B cell (primary cell): ENCODE results near the gene CLCNKA. TPM values are rescaled to one million over a fixed set of nuclear protein-coding genes. Genes with fewer than 3 reads are reported as not detected.

Experiments used
- ATAC-seq: fragments of 200-7000 bp; cut with Tn5 transposase; one replicate; pipeline ENCODE4 v1.10.0; 2021; ENCODE audit warnings: low read depth, mild to moderate bottlenecking, moderate number of reproducible peaks, moderate library complexity
- CTCF ChIA-PET: fragments of 350-600 bp; sonication (Branson Sonifier 250); formaldehyde crosslinking; loops from one replicate; lab custom pipeline; 2021; ENCODE audit warnings: antibody characterized with exemption, inconsistent platforms; lab: Charles Lee
- POLR2A ChIA-PET: fragments of 350-600 bp; sonication (Branson Sonifier 250); formaldehyde crosslinking; loops from one replicate; lab custom pipeline; 2021; ENCODE audit warnings: antibody characterized with exemption; lab: Charles Lee
- DNase-seq: peaks from one replicate; pipeline ENCODE4 v3.0.0; 2013
- H2AFZ ChIP-seq: 2 replicates; pipeline ENCODE4 v1.6.1; 2012; ENCODE audit warnings: mild to moderate bottlenecking, low read depth, low read length; ENCODE audit not compliant: insufficient read depth, poor library complexity, severe bottlenecking
- H3K27ac ChIP-seq, 2 donors: 1 replicate in 1 of 2; 2 replicates in 1 of 2; pipeline ENCODE4 v1.5.1; 2012 to 2013; ENCODE audit warnings: low read length in 2 of 2, mild to moderate bottlenecking in 2 of 2, moderate library complexity in 1 of 2
- H3K27me3 ChIP-seq, 4 experiments: fragments of 200-600 bp in 1 of 4; sonication (generic) in 1 of 4; replicated peaks in 1 of 4; 1 replicate in 2 of 4; 2 replicates in 2 of 4; pipeline versions ENCODE4 v1.6.1 to v1.7.0; 2013 to 2016; ENCODE audit warnings: low read length in 3 of 4, mild to moderate bottlenecking in 2 of 4, mixed read lengths in 1 of 4, moderate library complexity in 1 of 4; ENCODE audit not compliant: insufficient read depth in 4 of 4, control insufficient read depth in 3 of 4; ENCODE audit errors: control extremely low read depth in 1 of 4
- H3K36me3 ChIP-seq, 2 experiments: replicated peaks in 1 of 2; 1 replicate in 1 of 2; 2 replicates in 1 of 2; pipeline versions ENCODE4 v1.6.1 to v1.7.1; 2013; ENCODE audit warnings: low read length in 1 of 2; ENCODE audit not compliant: insufficient read depth in 2 of 2, control insufficient read depth in 1 of 2; ENCODE audit errors: control extremely low read depth in 1 of 2, extremely low read depth in 1 of 2
- H3K4me1 ChIP-seq, 2 donors: fragments of 200-600 bp in 1 of 2; sonication (generic) in 1 of 2; 1 replicate in 1 of 2; 2 replicates in 1 of 2; pipeline versions ENCODE4 v1.5.1 to v1.6.1; 2013 to 2017; ENCODE audit warnings: low read length in 2 of 2; ENCODE audit not compliant: control insufficient read depth in 2 of 2, insufficient read depth in 2 of 2
- H3K4me2 ChIP-seq: replicated peaks from 2 replicates; pipeline ENCODE3; 2012; ENCODE audit warnings: mild to moderate bottlenecking, low read depth, low read length; ENCODE audit not compliant: poor library complexity, severe bottlenecking
- H3K4me3 ChIP-seq, 5 experiments: fragments of 200-600 bp in 1 of 5; sonication (generic) in 1 of 5; 1 replicate in 3 of 5; 2 replicates in 2 of 5; pipeline versions ENCODE4 v1.5.1 to v1.7.0; 2011 to 2016; ENCODE audit warnings: low read length in 4 of 5, mild to moderate bottlenecking in 4 of 5, low read depth in 2 of 5, control low read depth in 1 of 5, moderate library complexity in 1 of 5; ENCODE audit not compliant: insufficient read depth in 1 of 5; ENCODE audit errors: control extremely low read depth in 1 of 5, extremely low read depth in 1 of 5
- H3K79me2 ChIP-seq: fragments of 200-600 bp; sonication (generic); one replicate; pipeline ENCODE4 v1.6.0; 2016; ENCODE audit warnings: low read length; ENCODE audit not compliant: control insufficient read depth, insufficient read depth
- H3K9ac ChIP-seq: fragments of 200-600 bp; sonication (generic); 2 replicates; pipeline ENCODE4 v1.6.1; 2017; ENCODE audit warnings: mild to moderate bottlenecking, low read length, moderate library complexity
- H3K9me3 ChIP-seq, 3 donors: one replicate each; pipeline versions ENCODE4 v1.6.1 to v1.7.1; 2013; ENCODE audit warnings: low read length in 2 of 3; ENCODE audit not compliant: control insufficient read depth in 2 of 3, insufficient read depth in 1 of 3; ENCODE audit errors: control extremely low read depth in 1 of 3
- H4K20me1 ChIP-seq: 2 replicates; pipeline ENCODE4 v1.6.0; 2012; ENCODE audit warnings: mild to moderate bottlenecking, low read length; ENCODE audit not compliant: insufficient read depth, control insufficient read depth, poor library complexity, severe bottlenecking
- H3K27ac Mint-ChIP-seq: one replicate; pipeline ENCODE4 v1.8.0; 2021; ENCODE audit warnings: mixed read lengths
- H3K27me3 Mint-ChIP-seq: one replicate; pipeline ENCODE4 v1.8.0; 2021; ENCODE audit warnings: mixed read lengths
- H3K4me1 Mint-ChIP-seq: one replicate; pipeline ENCODE4 v1.8.0; 2021; ENCODE audit warnings: mixed read lengths
- H3K4me3 Mint-ChIP-seq: one replicate; pipeline ENCODE4 v1.8.0; 2021; ENCODE audit warnings: mixed read lengths
- H3K9me3 Mint-ChIP-seq: one replicate; pipeline ENCODE4 v1.8.0; 2022; ENCODE audit warnings: mixed read lengths; ENCODE audit not compliant: insufficient read depth
- CTCF ChIP-seq: fragments of 200-600 bp; IDR thresholded peaks from one replicate; pipeline ENCODE4 v1.8.0; 2022; ENCODE audit warnings: antibody characterized with exemption, mild to moderate bottlenecking
- EZH2 ChIP-seq: IDR thresholded peaks from 2 replicates; pipeline ENCODE4 v1.6.1; 2012; ENCODE audit warnings: borderline replicate concordance, low read depth, mild to moderate bottlenecking, moderate library complexity, low read length; ENCODE audit not compliant: insufficient read depth, poor library complexity, severe bottlenecking
- WGBS: methylation state at CpG from one replicate; pipeline ENCODE4 v1.1.5; 2013; ENCODE audit warnings: missing lambda C conversion rate; ENCODE audit not compliant: insufficient coverage; 5-methylcytosine and 5-hydroxymethylcytosine counted together
- intact Hi-C: fragments of 100-400 bp; cut with micrococcal nuclease; formaldehyde crosslinking; loops from one replicate; pipeline ENCODE4 v1.10.0; 2022
- polyA plus RNA-seq: library from polyadenylated mRNA; depleted of rRNA; stranded (reverse); fragments of >200 nt; gene quantifications from 2 replicates; pipeline ENCODE4 v1.2.3, GENCODE V29; 2012
- total RNA-seq, 2 donors: library from RNA; stranded (reverse); fragments of 120-200 nt in 1 of 2; gene quantifications; 1 replicate in 1 of 2; 2 replicates in 1 of 2; pipeline versions ENCODE4 v1.2.3 to v1.2.4, GENCODE V29; 2013 to 2022

The CLCNKA gene
- total and polyA plus RNA-seq, 2 donors (not counting 1 experiment from before 2014, with no cell fraction given), result 0.03 TPM; not detected in 1

GRCh38 chr1:15994081-15994480 lies 27.8 kb upstream of the CLCNKA start:
- Mint-ChIP-seq H3K4me3 (no peak overlapping the region), H3K27me3 (no peaks in the 10 kb centered on the region), H3K27ac (no peak overlapping the region), H3K4me1 (no peaks in the 10 kb centered on the region), H3K9me3 (no peaks in the 10 kb centered on the region)
- Histone ChIP-seq H3K27me3 (peaks cover 0 to 7% (median under 1%) of the 10 kb centered on the region in 4 experiments), H3K27ac (no peak overlapping the region), H3K9me3 (no peaks in the 10 kb centered on the region), H3K4me3 (no peak overlapping the region), H4K20me1 (no peaks in the 10 kb centered on the region), H3K9ac (no peak overlapping the region), H3K4me1 (no peaks in the 10 kb centered on the region), H2AFZ (no peak overlapping the region), H3K79me2 (no peaks in the 10 kb centered on the region), H3K4me2 (no peak overlapping the region), H3K36me3 (no peaks in the 10 kb centered on the region)
- ATAC-seq, result no peak
- ChIA-PET CTCF (interaction anchor here (0.7 to 2.2 kb wide), 7 partner anchors 17 to 191 kb away, joined by 3 to 17 read pairs (median 4); no protein-coding TSS in a partner anchor), POLR2A (no interaction called here)
- no peak for DNase-seq
- intact Hi-C loops, result loop anchor here (1.0 to 5.0 kb wide), 2 partner anchors 179 to 192 kb away; no protein-coding TSS in a partner anchor
- WGBS, result 94% methylated on average over 10 of the region's 10 CpGs
- TF ChIP-seq CTCF (no peak), EZH2 (no peak)

DNA sequence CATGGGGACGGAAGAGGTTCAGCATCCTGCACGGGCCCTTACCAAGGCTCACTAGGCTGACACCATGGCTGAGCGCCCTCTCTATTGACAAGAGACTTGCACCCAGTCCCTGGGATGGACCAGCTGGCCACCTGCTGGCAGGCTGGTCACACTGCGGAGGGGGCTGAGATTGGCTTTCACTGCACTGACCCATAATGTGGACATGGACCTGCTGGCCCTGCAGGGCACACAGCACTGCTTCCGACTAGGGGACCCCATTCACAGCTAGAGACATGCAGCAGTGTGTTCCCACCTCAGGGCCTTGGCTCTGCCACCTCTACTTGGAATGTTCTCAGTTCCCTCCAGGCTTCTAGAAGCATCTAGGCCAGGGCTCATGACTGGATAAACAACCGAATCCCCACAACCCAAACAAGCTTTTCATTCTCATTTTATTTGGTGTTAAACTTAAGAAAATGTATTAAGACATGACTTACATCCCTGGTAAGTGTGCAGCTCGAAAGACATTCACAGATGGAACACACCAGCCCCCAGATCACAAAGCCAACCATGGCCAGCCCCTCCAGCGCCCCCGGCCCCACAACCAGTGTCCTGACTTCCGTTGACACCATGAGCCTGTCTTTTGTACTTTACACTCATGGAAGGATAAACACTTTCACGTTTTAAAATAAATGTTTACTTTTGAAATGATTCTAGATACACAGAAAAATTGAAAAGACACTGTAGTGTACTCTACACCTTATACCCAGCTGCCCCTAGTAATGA lies 27.1 kb upstream of the CLCNKA start:
- Histone ChIP-seq H3K9ac (no peak overlapping the region), H3K79me2 (no peaks in the 10 kb centered on the region), H2AFZ (no peak overlapping the region), H3K27ac (no peak overlapping the region), H3K4me3 (no peak overlapping the region), H3K9me3 (no peaks in the 10 kb centered on the region), H3K36me3 (no peaks in the 10 kb centered on the region), H3K4me2 (no peak overlapping the region), H3K27me3 (peaks cover 0 to 7% (median under 1%) of the 10 kb centered on the region in 4 experiments), H3K4me1 (no peaks in the 10 kb centered on the region), H4K20me1 (no peaks in the 10 kb centered on the region)
- H3K4me1 Mint-ChIP-seq, result no peaks in the 10 kb centered on the region
- WGBS, result 79% methylated on average over 8 of the region's 11 CpGs
- DNase-seq (peak; percentile 53), ATAC-seq (peak; percentile 69)
- peak; percentile 62 for TF ChIP-seq CTCF
- no peak for TF ChIP-seq EZH2
- no peak overlapping the region for H3K4me3 Mint-ChIP-seq
- H3K27ac Mint-ChIP-seq, result no peak overlapping the region
- ChIA-PET CTCF (interaction anchor here (0.7 to 2.2 kb wide), 9 partner anchors 18 to 191 kb away, joined by 3 to 17 read pairs (median 3); no protein-coding TSS in a partner anchor), POLR2A (interaction anchor here (0.5 kb wide), 1 partner anchor 161 kb away, joined by 7 read pairs; no protein-coding TSS in a partner anchor)
- H3K9me3 Mint-ChIP-seq, result no peaks in the 10 kb centered on the region
- intact Hi-C loops, result loop anchor here (1.0 to 5.0 kb wide), 2 partner anchors 179 to 192 kb away; no protein-coding TSS in a partner anchor
- no peaks in the 10 kb centered on the region for H3K27me3 Mint-ChIP-seq
